Measurements from ENCODE around the gene CHMP4A.
"Not testable (repeated sequence)": the region's sequence is repeated elsewhere in the genome, so short reads cannot be mapped to it uniquely, and the experiment has no call there.

The CHMP4A gene

GRCh38 chr14:24207625-24208024, 5.7 kb downstream of the CHMP4A start:
- DNase-seq (ENCODE audit: low read depth) = no peak
- TF ChIP-seq CTCF (IDR thresholded peaks at IDR 0.05; ENCODE audit: low read depth, low read length, missing control alignments) = no peak
- H3K4me3 ChIP-seq (ENCODE audit: low read depth, low read length) = no peak overlapping the region

GRCh38 chr14:24207104-24207551, 6.2 kb downstream of the CHMP4A start:
- no peak overlapping the region for H3K4me3 ChIP-seq (ENCODE audit: low read depth, low read length)
- DNase-seq (ENCODE audit: low read depth) = no peak
- TF ChIP-seq CTCF (IDR thresholded peaks at IDR 0.05; ENCODE audit: low read depth, low read length, missing control alignments) = no peak

GRCh38 chr14:24206260-24207103, 6.8 kb downstream of the CHMP4A start:
- DNase-seq (ENCODE audit: low read depth) = no peak
- no peak overlapping the region for H3K4me3 ChIP-seq (ENCODE audit: low read depth, low read length)
- TF ChIP-seq CTCF (IDR thresholded peaks at IDR 0.05; ENCODE audit: low read depth, low read length, missing control alignments) = no peak

GRCh38 chr14:24204163-24205146, 8.8 kb downstream of the CHMP4A start:
- no peak for TF ChIP-seq CTCF (IDR thresholded peaks at IDR 0.05; ENCODE audit: low read depth, low read length, missing control alignments)
- no peak for DNase-seq (ENCODE audit: low read depth)

GRCh38 chr14:24203249-24203886, 9.9 kb downstream of the CHMP4A start:
- not testable (repeated sequence) for H3K4me3 ChIP-seq (ENCODE audit: low read depth, low read length); DNase-seq (ENCODE audit: low read depth)

More at GRCh38 chr14:24204163-24205146, 8.8 kb downstream of the CHMP4A start:
- H3K4me3 ChIP-seq (ENCODE audit: low read depth, low read length) = no peak overlapping the region

- H3K4me3 ChIP-seq (ENCODE audit: low read depth, low read length); DNase-seq (ENCODE audit: low read depth): not testable (repeated sequence)
Measured at GRCh38 chr14:24202538-24202937, 10.8 kb downstream of the CHMP4A start.

GRCh38 chr14:24198814-24199524, 14.3 kb downstream of the CHMP4A start:
- no peak overlapping the region for H3K4me3 ChIP-seq (ENCODE audit: low read depth, low read length)
- no peak for DNase-seq (ENCODE audit: low read depth)
- TF ChIP-seq CTCF (IDR thresholded peaks at IDR 0.05; ENCODE audit: low read depth, low read length, missing control alignments) = no peak
